ENCODE measurements around the gene ZNRF2.

The ZNRF2 gene

DNA sequence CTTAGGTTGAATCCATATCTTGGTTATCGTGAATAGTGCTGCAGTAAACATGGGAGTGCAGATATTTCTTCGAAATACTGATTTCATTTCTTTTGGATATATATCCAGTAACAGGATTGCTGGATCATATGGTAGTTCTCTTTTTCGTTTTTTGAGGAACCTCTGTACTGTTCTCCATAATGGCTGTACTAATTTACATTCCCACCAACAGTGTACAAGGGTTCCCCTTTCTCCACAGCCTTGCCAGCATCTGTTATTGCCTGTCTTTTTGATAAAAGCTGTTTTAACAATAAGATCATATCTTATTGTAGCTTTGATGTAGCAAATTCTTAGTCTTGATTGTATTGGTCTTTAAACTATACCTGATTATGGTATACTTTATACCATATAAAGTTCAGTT, 45.3 kb downstream of the ZNRF2 start:
- no peak for DNase-seq (ENCODE audit: low read depth)
- H3K4me3 ChIP-seq (ENCODE audit: low read depth, low read length) = no peak overlapping the region
- TF ChIP-seq, protein P1, sequence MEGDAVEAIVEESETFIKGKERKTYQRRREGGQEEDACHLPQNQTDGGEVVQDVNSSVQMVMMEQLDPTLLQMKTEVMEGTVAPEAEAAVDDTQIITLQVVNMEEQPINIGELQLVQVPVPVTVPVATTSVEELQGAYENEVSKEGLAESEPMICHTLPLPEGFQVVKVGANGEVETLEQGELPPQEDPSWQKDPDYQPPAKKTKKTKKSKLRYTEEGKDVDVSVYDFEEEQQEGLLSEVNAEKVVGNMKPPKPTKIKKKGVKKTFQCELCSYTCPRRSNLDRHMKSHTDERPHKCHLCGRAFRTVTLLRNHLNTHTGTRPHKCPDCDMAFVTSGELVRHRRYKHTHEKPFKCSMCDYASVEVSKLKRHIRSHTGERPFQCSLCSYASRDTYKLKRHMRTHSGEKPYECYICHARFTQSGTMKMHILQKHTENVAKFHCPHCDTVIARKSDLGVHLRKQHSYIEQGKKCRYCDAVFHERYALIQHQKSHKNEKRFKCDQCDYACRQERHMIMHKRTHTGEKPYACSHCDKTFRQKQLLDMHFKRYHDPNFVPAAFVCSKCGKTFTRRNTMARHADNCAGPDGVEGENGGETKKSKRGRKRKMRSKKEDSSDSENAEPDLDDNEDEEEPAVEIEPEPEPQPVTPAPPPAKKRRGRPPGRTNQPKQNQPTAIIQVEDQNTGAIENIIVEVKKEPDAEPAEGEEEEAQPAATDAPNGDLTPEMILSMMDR (IDR thresholded peaks at IDR 0.05; ENCODE audit: insufficient read depth, low read depth, low read length, missing control alignments) = no peak

DNA sequence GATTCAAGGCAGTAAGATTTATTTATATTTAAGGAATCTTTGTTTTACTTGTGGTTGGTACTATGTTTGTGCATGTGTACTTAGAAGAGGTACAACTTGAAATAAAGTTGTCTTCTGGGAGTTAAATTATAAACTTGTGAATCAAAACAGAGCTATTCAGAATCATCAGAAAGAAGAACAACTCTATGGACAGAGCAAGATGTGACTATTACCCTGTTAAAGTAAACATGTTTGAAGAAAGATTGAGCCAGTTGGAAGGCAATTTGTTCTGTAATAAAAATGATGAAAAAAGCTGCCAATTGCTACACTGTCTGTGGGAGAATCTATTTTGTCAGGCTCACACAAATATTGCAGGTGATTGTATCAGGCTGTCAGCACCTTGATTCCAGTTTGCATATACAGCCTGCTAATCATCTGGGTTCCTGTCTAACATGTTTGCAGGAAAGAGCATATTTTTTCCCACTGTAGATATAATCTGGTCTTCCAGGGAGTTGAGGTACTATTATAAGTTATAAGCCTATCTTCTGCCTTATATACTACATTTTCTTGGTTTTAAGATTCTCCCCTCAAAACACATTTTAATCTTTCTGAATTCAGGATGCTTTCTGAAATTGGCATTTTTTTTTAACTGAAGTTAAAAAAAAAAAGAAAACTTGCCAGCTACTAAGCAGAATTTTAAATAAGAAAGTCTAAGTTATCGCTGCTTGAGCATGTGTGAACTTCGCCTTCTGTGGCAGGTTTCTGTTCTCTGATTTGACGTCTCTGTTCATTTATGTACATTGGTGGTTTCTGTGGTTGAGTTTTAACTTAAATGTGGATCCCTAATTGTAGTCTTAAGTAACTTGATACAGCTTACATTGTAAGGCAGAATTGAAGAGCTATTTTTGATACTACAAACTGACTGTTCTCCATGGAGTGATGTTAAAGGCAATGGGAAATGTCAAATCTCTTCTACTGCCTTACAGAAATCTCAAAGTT, 46.0 kb downstream of the ZNRF2 start:
- peak overlapping the region; percentile 28; the same call in 1 of the 2 replicates for H3K4me3 ChIP-seq (ENCODE audit: low read depth, low read length)
- TF ChIP-seq, protein P1 (IDR thresholded peaks at IDR 0.05; ENCODE audit: insufficient read depth, low read depth, low read length, missing control alignments) = no peak
- DNase-seq (ENCODE audit: low read depth) = peak; percentile 81

DNA sequence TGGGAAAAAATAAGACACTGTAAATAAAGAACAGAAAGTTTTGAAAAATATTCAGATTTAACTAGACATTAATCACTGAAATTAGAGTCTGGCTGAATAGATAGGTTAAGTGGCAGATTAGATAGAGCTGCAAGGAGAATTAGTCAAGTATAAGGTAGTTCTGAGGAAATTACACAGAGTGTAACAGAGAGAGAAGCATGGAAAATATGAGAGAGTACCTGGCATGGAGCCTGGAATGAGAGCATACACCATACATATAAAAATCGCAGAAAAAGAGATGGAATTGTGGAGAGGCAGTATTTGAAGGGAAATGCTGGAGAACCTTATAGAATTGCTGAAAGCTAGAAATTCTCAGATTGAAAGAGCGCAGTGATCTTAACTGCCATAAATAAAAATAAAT, 46.9 kb downstream of the ZNRF2 start:
- TF ChIP-seq, protein P1 (IDR thresholded peaks at IDR 0.05; ENCODE audit: insufficient read depth, low read depth, low read length, missing control alignments) = no peak
- no peak for DNase-seq (ENCODE audit: low read depth)
- no peak overlapping the region for H3K4me3 ChIP-seq (ENCODE audit: low read depth, low read length)

DNA sequence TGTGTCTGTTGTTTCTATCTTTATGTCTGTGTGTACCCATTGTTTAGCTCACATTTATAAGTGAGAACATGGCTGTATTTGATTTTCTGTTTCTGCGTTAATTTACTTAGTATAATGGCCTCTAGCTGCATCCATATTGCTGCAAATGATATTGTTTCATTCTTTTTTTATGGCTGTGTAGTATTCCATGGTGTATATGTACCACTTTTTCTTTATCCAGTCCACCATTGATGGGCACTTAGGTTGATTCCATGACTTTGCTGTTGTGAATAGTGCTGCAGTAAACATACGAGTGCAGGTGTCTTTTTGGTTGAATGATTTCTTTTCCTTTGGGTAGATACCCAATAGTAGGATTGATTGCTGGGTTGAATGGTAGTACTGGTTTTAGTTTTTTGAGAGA, 48.2 kb downstream of the ZNRF2 start:
- TF ChIP-seq, protein P1 (IDR thresholded peaks at IDR 0.05; ENCODE audit: insufficient read depth, low read depth, low read length, missing control alignments) = no peak
- H3K4me3 ChIP-seq (ENCODE audit: low read depth, low read length) = no peak overlapping the region
- DNase-seq (ENCODE audit: low read depth) = no peak

DNA sequence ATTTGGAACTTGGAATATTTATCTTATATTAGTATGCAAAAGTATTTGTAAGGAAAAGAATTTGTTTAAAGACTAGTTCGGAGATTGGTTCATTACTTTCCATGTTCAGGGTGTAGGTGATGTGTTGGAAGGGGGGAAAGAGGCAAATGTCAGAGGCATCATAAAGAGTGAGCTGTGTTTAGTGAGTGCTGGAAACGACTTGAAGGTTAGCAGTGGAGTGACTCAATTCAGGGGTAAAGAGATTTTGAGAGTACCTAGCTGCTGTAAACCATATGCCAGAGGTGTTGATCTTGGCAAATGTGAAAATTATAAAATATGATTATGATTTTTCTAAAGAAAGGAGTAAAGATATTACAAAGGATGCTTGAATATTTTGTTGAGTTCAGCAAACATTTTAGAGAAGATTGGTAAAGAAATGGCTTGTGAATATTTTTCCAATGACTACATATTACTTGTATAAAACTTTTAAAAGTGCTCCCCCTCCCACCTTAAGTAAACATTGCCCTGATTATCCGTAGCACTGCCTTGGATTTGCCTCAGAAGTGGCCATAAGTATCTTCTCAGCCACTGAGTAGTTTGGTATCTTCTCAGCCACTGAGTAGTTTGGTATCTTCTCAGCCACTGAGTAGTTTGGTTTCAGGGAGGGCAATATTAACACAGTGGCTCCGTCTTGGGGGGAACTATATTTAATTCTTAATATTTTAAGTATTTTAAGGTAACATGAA, 51.5 kb downstream of the ZNRF2 start:
- H3K4me3 ChIP-seq (ENCODE audit: low read depth, low read length) = no peak overlapping the region
- TF ChIP-seq, protein P1 (IDR thresholded peaks at IDR 0.05; ENCODE audit: insufficient read depth, low read depth, low read length, missing control alignments) = no peak
- DNase-seq (ENCODE audit: low read depth) = no peak

DNA sequence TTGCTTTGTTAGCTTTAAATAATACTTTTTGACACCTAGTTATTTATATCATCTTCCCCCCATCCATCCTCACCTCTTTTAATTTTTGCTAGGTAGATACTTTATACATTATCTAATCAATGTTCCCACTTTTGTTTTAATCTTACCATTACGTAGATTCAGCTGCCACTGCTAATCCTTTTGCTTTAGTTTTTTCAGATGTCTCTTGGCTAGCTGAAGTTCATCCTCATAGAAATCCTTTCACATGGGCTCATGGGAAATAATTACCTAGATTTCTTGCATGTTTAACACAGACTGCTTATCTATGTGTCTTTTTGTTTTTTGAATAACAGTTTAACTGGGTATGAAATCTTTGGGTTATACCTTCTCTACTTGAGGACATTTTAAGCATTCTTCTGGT, 60.1 kb downstream of the ZNRF2 start:
- DNase-seq (ENCODE audit: low read depth) = no peak
- TF ChIP-seq, protein P1 (IDR thresholded peaks at IDR 0.05; ENCODE audit: insufficient read depth, low read depth, low read length, missing control alignments) = no peak
- no peak overlapping the region for H3K4me3 ChIP-seq (ENCODE audit: low read depth, low read length)

Measured in GM12865 (cell line).